Prostate gland (tissue), 2 donors: ENCODE measurements around the gene CHST12. TPM values are rescaled to one million over a fixed set of nuclear protein-coding genes. Genes with fewer than 3 reads are reported as not detected.
"Not testable (repeated sequence)": the region's sequence is repeated elsewhere in the genome, so short reads cannot be mapped to it uniquely, and the experiment has no call there.

Experiments used
- DNase-seq: peaks from one replicate; pipeline ENCODE4 v3.0.0-alpha.2; 2019; ENCODE audit warnings: low spot score
- H3K27ac ChIP-seq, 2 donors: fragments of 200-600 bp; sonication (generic); 2 replicates each; pipeline ENCODE4 v1.5.1; 2017 to 2019
- H3K27me3 ChIP-seq: fragments of 200-600 bp; sonication (generic); replicated peaks from 2 replicates; pipeline ENCODE4 v1.5.1; 2019; ENCODE audit not compliant: insufficient read depth
- H3K36me3 ChIP-seq, 2 donors: fragments of 200-600 bp; sonication (generic); 1 replicate in 1 of 2; 2 replicates in 1 of 2; pipeline versions ENCODE4 v1.5.1 to v1.8.1; 2017 to 2019
- H3K4me1 ChIP-seq: fragments of 200-600 bp; sonication (generic); replicated peaks from 2 replicates; pipeline ENCODE4 v1.5.1; 2019
- H3K4me3 ChIP-seq, 2 donors: fragments of 200-600 bp; sonication (generic); 2 replicates each; pipeline ENCODE4 v1.5.1; 2017 to 2019
- H3K9me3 ChIP-seq: fragments of 200-600 bp; sonication (generic); 2 replicates; pipeline ENCODE4 v1.5.1; 2017
- POLR2A ChIP-seq: fragments of 450-650 bp; IDR thresholded peaks from one replicate; pipeline ENCODE4 v1.6.1; 2016; ENCODE audit warnings: antibody characterized with exemption, mild to moderate bottlenecking
- POLR2AphosphoS5 ChIP-seq: sonication (generic); formaldehyde crosslinking; IDR thresholded peaks from one replicate; pipeline ENCODE4 v1.6.1; 2017; ENCODE audit warnings: antibody characterized with exemption
- WGBS: methylation state at CpG from one replicate; pipeline ENCODE4 v1.1.5; 2018; 5-methylcytosine and 5-hydroxymethylcytosine counted together
- intact Hi-C: fragments of 100-400 bp; cut with DNase I; formaldehyde crosslinking; loops from one replicate; pipeline ENCODE4 v1.14.2; 2022
- total RNA-seq, 2 donors: library from RNA; depleted of rRNA; stranded (reverse); fragments of >200 nt; gene quantifications; one replicate each; pipeline ENCODE4 v1.1.0, GENCODE V29; 2016
- TF ChIP-seq, protein P1 (sequence below), 4 experiments: fragments of 200-600 bp in 2 of 4; fragments of 450-650 bp in 2 of 4; sonication (generic) in 2 of 4; IDR thresholded peaks; 1 replicate in 3 of 4; 2 replicates in 1 of 4; pipeline ENCODE4 v1.5.1; 2016 to 2019; ENCODE audit warnings: antibody characterized with exemption in 4 of 4, mild to moderate bottlenecking in 2 of 4, moderate library complexity in 2 of 4

The CHST12 gene
- total RNA-seq, 2 donors from 2014 or later = 22.4 to 36.1 TPM

DNA sequence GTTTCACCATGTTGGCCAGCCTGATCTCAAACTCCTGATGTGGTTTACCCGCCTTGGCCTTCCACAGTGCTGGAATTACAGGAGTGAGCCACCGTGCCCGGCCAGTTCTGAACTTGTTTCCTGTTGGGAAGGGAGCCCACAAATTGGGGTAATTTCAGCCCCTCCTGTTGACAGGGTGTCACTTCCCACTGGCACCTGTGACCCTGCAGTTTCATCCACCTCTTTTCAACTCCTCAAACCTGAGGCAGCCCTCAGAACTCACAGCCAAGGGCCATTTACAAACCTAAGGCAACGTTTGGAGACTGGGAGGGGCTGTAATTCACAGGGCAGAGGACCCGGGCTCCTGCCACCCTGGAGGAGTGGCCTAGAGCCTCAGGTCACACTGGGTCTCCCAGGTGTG, 22.2 kb upstream of the CHST12 start:
- intact Hi-C loops = no loop called here
- Histone ChIP-seq H3K9me3 (no peaks in the 10 kb centered on the region), H3K4me3 (no peak overlapping the region), H3K4me1 (no peaks in the 10 kb centered on the region), H3K27ac (no peak overlapping the region), H3K27me3 (no peaks in the 10 kb centered on the region), H3K36me3 (peaks cover 8 to 21% of the 10 kb centered on the region in 2 donors)
- DNase-seq = no peak
- TF ChIP-seq, protein P1, sequence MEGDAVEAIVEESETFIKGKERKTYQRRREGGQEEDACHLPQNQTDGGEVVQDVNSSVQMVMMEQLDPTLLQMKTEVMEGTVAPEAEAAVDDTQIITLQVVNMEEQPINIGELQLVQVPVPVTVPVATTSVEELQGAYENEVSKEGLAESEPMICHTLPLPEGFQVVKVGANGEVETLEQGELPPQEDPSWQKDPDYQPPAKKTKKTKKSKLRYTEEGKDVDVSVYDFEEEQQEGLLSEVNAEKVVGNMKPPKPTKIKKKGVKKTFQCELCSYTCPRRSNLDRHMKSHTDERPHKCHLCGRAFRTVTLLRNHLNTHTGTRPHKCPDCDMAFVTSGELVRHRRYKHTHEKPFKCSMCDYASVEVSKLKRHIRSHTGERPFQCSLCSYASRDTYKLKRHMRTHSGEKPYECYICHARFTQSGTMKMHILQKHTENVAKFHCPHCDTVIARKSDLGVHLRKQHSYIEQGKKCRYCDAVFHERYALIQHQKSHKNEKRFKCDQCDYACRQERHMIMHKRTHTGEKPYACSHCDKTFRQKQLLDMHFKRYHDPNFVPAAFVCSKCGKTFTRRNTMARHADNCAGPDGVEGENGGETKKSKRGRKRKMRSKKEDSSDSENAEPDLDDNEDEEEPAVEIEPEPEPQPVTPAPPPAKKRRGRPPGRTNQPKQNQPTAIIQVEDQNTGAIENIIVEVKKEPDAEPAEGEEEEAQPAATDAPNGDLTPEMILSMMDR (IDR thresholded peaks at IDR 0.05) = no peak
- TF ChIP-seq POLR2AphosphoS5 = no peak
- no peak for TF ChIP-seq POLR2A
- 31% methylated on average over 5 of the region's 5 CpGs for WGBS

DNA sequence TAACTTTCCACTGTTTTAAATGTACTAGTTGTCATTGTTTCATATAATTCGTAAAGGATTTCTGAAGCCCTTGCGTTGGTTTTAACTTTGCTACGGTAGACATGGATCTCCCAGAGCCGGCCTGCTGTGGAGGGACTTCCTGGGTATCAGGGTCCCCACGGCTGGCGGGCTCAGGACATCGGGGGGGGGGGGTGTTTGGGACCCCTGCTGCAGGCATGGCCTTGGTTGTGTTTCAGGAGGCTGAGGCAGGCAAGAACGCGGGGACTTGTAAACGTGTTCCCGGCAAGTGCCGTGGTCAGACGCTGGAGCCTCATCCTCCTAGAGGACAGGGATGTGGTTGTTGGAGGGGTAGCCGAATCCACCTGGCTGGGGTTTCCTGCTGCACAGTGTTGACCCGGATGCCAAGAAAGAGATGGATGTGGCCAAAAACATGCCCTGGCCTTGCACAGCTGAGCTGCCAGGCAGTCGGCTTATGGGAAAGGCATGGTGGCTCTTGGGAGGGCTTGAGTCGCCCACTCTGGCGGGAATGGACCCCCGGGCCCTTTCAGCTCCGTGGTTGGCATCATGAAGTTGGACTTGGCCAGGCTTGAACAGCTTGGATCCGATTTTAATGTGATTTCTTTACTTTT, 21.4 kb upstream of the CHST12 start:
- no peaks in the 10 kb centered on the region for H3K4me1 ChIP-seq
- H3K27ac ChIP-seq = no peak overlapping the region
- no peak overlapping the region for H3K4me3 ChIP-seq
- DNase-seq = no peak
- WGBS = 80% methylated on average over 21 of the region's 21 CpGs
- H3K27me3 ChIP-seq = no peaks in the 10 kb centered on the region
- no peaks in the 10 kb centered on the region for H3K9me3 ChIP-seq
- intact Hi-C loops = no loop called here
- TF ChIP-seq POLR2A (no peak), POLR2AphosphoS5 (no peak)
- TF ChIP-seq, protein P1 (IDR thresholded peaks at IDR 0.05) = no peak
- peaks cover 2 to 14% of the 10 kb centered on the region in 2 donors for H3K36me3 ChIP-seq

DNA sequence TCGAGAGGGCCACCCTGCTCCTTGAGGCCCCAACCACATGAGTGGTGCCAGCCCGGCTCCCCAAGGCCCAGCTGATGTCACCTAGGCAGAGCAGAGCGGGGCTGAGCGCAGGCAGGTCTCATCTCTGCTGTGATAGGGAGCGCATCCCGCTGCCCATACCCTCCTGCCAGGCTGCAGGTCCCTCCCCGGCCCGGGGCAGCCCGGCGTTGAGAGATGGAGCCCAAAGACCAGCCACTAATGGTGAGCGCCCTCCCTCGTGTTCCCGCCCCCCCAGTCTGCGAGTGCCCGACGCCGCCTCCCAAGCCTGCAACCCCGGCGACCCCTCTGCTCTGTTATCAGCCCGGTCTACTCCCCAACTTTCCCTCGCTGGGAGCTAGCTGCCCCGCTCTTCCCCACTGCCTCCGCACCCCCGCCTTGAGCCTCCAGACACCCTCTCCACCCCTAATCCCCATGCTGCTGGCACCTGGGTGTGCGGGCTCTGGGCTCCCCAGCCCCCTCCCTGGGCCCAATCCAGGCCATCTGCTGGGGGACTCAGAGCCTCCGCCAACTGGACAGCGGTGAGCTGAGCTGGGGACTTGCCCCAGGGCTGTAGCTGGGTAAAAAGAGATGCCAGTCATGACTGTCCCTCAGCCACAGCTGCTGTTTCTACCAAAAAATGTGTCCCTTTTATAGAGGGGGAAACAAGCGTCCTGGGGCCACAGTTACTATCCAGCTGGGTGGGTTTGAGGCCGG, 19.7 kb upstream of the CHST12 start:
- no peaks in the 10 kb centered on the region for H3K27me3 ChIP-seq
- no peak overlapping the region for H3K27ac ChIP-seq
- DNase-seq = no peak
- no peak overlapping the region for H3K4me3 ChIP-seq
- WGBS = 86% methylated on average over 28 of the region's 29 CpGs
- intact Hi-C loops = no loop called here
- TF ChIP-seq POLR2A = no peak
- TF ChIP-seq, protein P1 (IDR thresholded peaks at IDR 0.05) = no peak
- no peak for TF ChIP-seq POLR2AphosphoS5
- no peaks in the 10 kb centered on the region for H3K4me1 ChIP-seq
- H3K36me3 ChIP-seq = peaks cover 0 to 10% of the 10 kb centered on the region in 2 donors
- no peaks in the 10 kb centered on the region for H3K9me3 ChIP-seq

DNA sequence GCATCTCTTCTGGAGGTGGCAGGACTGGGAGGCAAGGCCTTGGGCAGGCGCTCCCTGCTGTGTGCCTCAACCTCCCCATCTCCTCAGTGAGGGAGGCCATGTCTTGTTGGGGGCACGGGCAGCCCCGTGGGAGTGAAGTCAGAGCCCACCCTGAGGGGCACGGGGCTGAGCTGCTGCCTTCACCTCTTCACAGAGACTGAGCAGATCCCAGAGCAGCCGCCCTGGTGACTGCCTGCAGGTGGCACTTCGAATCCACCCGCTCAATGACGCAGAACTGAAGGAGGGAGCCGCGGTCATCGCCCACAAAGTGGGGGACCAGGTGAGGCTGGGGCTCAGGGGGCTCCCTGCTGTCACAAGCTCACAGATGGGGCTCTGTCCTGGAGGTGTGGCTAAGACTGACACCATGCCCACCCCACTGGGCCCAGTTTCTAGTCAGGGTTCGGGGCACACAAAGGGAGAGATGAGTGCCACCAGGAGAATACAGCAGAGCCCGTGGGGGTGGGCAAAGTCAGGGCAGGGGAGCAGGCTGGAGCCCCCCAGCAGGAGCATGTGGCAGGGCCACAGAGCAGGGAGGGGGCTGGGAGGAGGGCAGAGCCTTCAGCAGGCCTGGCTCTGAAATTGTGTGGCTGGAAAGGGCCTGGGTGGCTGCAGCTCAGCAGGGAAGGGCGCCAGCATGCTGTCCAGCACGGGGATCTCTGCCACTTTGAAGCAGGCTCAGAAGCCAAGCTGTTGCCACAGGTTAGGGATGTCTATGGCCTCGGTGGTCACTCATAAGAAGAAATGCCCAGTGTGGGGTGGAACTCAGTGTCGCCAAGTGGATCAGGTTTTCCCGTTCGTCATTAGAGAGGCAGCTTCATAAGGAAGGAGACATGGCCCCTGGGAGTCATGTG, 18.8 kb upstream of the CHST12 start:
- Histone ChIP-seq H3K27me3 (no peaks in the 10 kb centered on the region), H3K27ac (no peak overlapping the region), H3K36me3 (peaks cover 0 to 2% of the 10 kb centered on the region in 2 donors), H3K9me3 (no peaks in the 10 kb centered on the region), H3K4me1 (no peaks in the 10 kb centered on the region), H3K4me3 (no peak overlapping the region)
- TF ChIP-seq POLR2AphosphoS5 (no peak), POLR2A (no peak)
- TF ChIP-seq, protein P1 (IDR thresholded peaks at IDR 0.05) = no peak
- 81% methylated on average over 19 of the region's 19 CpGs for WGBS
- DNase-seq = no peak
- intact Hi-C loops = no loop called here

DNA sequence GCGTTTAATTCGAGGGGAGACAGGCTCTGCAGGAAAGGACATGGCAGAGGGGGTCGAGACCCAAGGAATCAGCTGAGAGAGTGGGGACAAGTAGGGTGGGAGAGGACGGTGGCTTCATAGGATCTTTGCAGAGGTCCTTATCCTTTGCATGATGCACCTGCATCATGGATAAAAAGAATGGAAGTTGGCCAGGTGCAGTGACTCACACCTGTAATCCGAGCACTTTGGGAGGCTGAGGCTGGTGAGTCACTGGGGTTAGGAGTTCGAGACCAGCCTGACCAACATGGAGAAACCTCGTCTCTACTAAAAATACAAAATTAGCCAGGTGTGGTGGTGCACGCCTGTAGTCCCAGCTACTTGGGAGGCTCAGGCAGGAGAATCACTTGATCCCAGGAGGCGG, 17.3 kb upstream of the CHST12 start:
- H3K9me3 ChIP-seq, H3K4me1 ChIP-seq, H3K27me3 ChIP-seq, H3K36me3 ChIP-seq, DNase-seq, H3K4me3 ChIP-seq, H3K27ac ChIP-seq, intact Hi-C loops: not testable (repeated sequence)
- 91% methylated on average over 9 of the region's 9 CpGs for WGBS
